HEK293T (cell line): Measurements from ENCODE around the gene SLC25A3.

Experiments
- CTCF ChIA-PET: fragments of 350-600 bp; formaldehyde crosslinking; extraction: SDS; loops from one replicate; lab custom pipeline; 2021; ENCODE audit warnings: antibody characterized with exemption, inconsistent platforms; lab: Yijun Ruan, JAX
- POLR2A ChIA-PET: fragments of 350-600 bp; formaldehyde crosslinking; extraction: SDS; loops from one replicate; lab custom pipeline; 2020; ENCODE audit warnings: antibody characterized with exemption, inconsistent platforms; lab: Yijun Ruan, JAX
- DNase-seq: peaks from one replicate; pipeline ENCODE4 v3.0.0; 2012; ENCODE audit warnings: mixed read lengths; ENCODE audit errors: extremely low spot score
- ARNT ChIP-seq: fragments of 450-650 bp; IDR thresholded peaks from 2 replicates; pipeline ENCODE4 v1.6.1; 2017; ENCODE audit warnings: mild to moderate bottlenecking
- BHLHE40 ChIP-seq: fragments of 450-650 bp; IDR thresholded peaks from 2 replicates; pipeline ENCODE4 v1.6.1; 2016; ENCODE audit warnings: mild to moderate bottlenecking, moderate library complexity, borderline replicate concordance
- CTBP1 ChIP-seq: fragments of 450-650 bp; IDR thresholded peaks from 2 replicates; pipeline ENCODE4 v1.6.1; 2016; ENCODE audit warnings: borderline replicate concordance
- ELF4 ChIP-seq: fragments of 450-650 bp; IDR thresholded peaks from 2 replicates; pipeline ENCODE4 v1.6.1; 2017; ENCODE audit warnings: antibody characterized with exemption
- FOXA1 ChIP-seq: fragments of 450-650 bp; IDR thresholded peaks from 2 replicates; pipeline ENCODE4 v1.6.1; 2016; ENCODE audit warnings: mild to moderate bottlenecking
- FOXK2 ChIP-seq: fragments of 450-650 bp; IDR thresholded peaks from 2 replicates; pipeline ENCODE4 v1.6.1; 2016; ENCODE audit warnings: mild to moderate bottlenecking
- FOXM1 ChIP-seq: fragments of 450-650 bp; IDR thresholded peaks from 2 replicates; pipeline ENCODE4 v1.6.1; 2017; ENCODE audit warnings: mild to moderate bottlenecking, borderline replicate concordance
- HDGF ChIP-seq: fragments of 450-650 bp; IDR thresholded peaks from 2 replicates; pipeline ENCODE4 v1.6.1; 2017; ENCODE audit warnings: antibody characterized with exemption, borderline replicate concordance
- L3MBTL2 ChIP-seq: fragments of 450-650 bp; conservative IDR thresholded peaks from 2 replicates; pipeline ENCODE4 v1.6.1; 2016; ENCODE audit warnings: mild to moderate bottlenecking
- LEF1 ChIP-seq: fragments of 450-650 bp; IDR thresholded peaks from 2 replicates; pipeline ENCODE4 v1.6.1; 2017; ENCODE audit warnings: mild to moderate bottlenecking, borderline replicate concordance
- NFRKB ChIP-seq: fragments of 450-650 bp; IDR thresholded peaks from 2 replicates; pipeline ENCODE4 v1.6.1; 2016; ENCODE audit warnings: mild to moderate bottlenecking, moderate library complexity
- SP1 ChIP-seq: fragments of 450-650 bp; IDR thresholded peaks from 2 replicates; pipeline ENCODE4 v1.6.1; 2017
- SUZ12 ChIP-seq: fragments of 450-650 bp; IDR thresholded peaks from 2 replicates; pipeline ENCODE4 v1.6.1; 2016; ENCODE audit warnings: mild to moderate bottlenecking
- TARDBP ChIP-seq: fragments of 450-650 bp; IDR thresholded peaks from 2 replicates; pipeline ENCODE4 v1.6.1; 2016
- ZNF384 ChIP-seq: fragments of 450-650 bp; IDR thresholded peaks from 2 replicates; pipeline ENCODE4 v1.6.1; 2016
- TF ChIP-seq, protein P1 (sequence below): fragments of 450-650 bp; IDR thresholded peaks from 2 replicates; pipeline ENCODE4 v1.6.1; 2016

SLC25A3 gene

DNA sequence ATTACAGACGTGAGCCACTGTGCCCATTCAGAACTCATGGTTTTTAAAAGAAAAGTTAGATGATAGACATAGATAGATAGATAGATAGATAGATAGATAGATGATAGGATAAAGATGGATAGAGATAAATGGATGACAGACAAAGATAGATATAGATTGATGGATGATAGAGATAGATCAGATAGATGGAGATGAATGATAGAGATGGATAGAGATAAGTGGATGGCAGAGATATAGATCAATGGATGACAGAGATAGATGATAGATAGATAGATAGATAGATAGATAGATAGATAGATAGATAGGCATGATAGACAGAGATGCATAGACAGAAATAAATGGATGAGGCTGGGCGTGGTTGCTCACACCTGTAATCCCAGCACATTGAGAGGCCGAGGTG lies 13.7 kb upstream of the SLC25A3 start:
- ChIA-PET CTCF (interaction anchor here (2.8 kb wide), 1 partner anchor 13 kb away, joined by 13 read pairs; no protein-coding TSS in a partner anchor), POLR2A (interaction anchor here (0.6 to 1.6 kb wide), 2 partner anchors 13 to 75 kb away, joined by 3 to 9 read pairs; partner anchors contain the start of gene SLC25A3)
- no peak for TF ChIP-seq ZNF384
- TF ChIP-seq NFRKB: no peak
- no peak for TF ChIP-seq L3MBTL2
- no peak for DNase-seq

DNA sequence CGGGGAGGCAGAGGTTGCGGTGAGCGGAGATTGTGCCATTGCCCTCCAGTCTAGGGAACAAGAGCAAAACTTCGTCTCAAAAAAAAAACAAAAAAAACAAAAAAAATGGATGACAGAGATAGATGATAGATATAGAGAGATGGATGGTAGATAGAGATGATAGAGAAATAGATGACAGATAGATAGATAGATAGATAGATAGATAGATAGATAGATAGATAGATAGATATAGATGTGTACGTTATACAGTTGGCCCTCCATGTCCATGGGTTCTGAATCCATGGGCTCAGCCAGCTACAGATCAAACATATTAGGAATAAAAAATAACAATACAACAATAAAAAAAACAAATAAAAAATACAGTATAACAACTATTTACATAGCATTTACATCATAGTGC lies 12.8 kb upstream of the SLC25A3 start:
- POLR2A ChIA-PET: interaction anchor here (1.3 kb wide), 1 partner anchor 13 kb away, joined by 4 read pairs; the partner anchor contains the start of gene SLC25A3
- no peak for TF ChIP-seq FOXA1
- TF ChIP-seq BHLHE40: no peak
- TF ChIP-seq ELF4: no peak
- TF ChIP-seq SUZ12: no peak
- TF ChIP-seq TARDBP: no peak
- TF ChIP-seq CTBP1: no peak
- no peak for TF ChIP-seq L3MBTL2
- no peak for TF ChIP-seq HDGF
- TF ChIP-seq ZNF384: no peak
- TF ChIP-seq, protein P1, sequence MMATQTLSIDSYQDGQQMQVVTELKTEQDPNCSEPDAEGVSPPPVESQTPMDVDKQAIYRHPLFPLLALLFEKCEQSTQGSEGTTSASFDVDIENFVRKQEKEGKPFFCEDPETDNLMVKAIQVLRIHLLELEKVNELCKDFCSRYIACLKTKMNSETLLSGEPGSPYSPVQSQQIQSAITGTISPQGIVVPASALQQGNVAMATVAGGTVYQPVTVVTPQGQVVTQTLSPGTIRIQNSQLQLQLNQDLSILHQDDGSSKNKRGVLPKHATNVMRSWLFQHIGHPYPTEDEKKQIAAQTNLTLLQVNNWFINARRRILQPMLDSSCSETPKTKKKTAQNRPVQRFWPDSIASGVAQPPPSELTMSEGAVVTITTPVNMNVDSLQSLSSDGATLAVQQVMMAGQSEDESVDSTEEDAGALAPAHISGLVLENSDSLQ: no peak
- no peak for TF ChIP-seq ARNT
- TF ChIP-seq FOXM1: no peak
- TF ChIP-seq SP1: no peak
- no peak for TF ChIP-seq FOXK2
- no peak for TF ChIP-seq LEF1
- TF ChIP-seq NFRKB: no peak
- CTCF ChIA-PET: interaction anchor here (0.7 to 2.8 kb wide), 2 partner anchors 14 to 27 kb away, joined by 3 to 13 read pairs; no protein-coding TSS in a partner anchor
- DNase-seq: no peak

DNA sequence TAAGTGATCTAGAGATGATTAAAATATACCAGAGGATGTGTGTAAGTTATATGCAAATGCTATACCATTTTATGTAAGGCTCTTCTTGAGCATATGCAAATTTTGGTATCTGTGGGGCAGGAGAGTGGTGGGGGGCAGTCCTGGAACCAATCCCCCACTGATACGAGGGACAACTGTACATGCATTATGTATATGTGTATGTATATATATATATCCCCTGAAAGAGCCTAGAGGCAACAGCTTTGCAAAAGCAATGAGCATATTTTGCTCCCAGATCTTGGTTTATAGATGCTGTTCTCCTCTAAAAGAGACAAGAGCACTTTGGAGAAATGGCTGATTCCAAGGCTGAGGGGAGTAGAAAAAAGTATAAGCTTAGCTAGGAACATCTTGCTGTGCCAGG lies 12.4 kb upstream of the SLC25A3 start:
- ChIA-PET CTCF (interaction anchor here (0.5 to 2.8 kb wide), 3 partner anchors 10 to 26 kb away, joined by 3 to 13 read pairs (median 3); no protein-coding TSS in a partner anchor), POLR2A (interaction anchor here (1.3 kb wide), 1 partner anchor 13 kb away, joined by 4 read pairs; the partner anchor contains the start of gene SLC25A3)
- TF ChIP-seq ARNT: no peak
- no peak for TF ChIP-seq L3MBTL2
- no peak for TF ChIP-seq TARDBP
- no peak for TF ChIP-seq ELF4
- no peak for TF ChIP-seq HDGF
- no peak for DNase-seq

DNA sequence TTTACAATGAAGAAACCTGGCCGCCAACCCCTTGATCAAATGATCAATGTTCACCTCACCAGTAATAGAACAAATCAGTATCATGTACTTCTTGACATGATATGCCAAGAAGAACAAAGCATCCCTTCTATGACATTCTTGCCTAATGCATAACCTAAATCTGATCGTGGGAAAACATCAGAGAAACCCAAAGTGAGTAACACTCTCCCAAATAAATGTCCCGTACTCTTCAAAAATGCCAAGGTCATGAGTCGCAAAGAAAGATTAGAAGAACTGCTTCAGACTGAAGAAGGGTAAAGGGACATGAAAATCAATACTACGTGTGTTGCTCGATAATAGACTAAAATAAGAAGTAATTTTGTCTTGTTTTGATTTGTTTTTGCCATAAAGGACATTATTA lies 11.4 kb upstream of the SLC25A3 start:
- ChIA-PET CTCF (no interaction called here), POLR2A (interaction anchor here (1.3 kb wide), 1 partner anchor 12 kb away, joined by 4 read pairs; the partner anchor contains the start of gene SLC25A3)

DNA sequence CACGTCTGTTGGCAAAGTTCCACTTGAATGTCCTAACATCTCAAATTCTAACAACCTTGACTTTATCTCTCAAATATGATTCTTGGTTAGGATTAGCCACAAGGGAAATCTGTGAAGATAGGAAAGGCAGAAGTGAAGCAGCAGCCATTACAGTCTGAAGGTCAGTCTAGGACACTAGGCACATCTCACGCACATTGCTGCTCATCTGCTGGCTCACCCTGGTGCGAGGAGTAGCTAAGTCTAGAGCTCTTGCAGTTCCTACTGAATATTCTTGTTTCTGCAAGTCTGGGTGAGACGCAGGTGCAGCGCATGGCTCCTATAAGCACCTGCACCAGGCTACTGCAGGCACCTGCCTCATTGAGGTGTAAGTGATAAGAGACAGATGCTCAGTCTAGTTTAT lies 6.4 kb upstream of the SLC25A3 start:
- no peak for DNase-seq
- ChIA-PET POLR2A (no interaction called here), CTCF (no interaction called here)
- TF ChIP-seq SP1 (no peak), ARNT (no peak), NFRKB (no peak), TARDBP (no peak), LEF1 (no peak), ELF4 (no peak), L3MBTL2 (no peak), ZNF384 (no peak), FOXA1 (no peak), CTBP1 (no peak), FOXK2 (no peak), BHLHE40 (no peak), HDGF (no peak), FOXM1 (no peak), SUZ12 (no peak)
- TF ChIP-seq, protein P1: no peak

More for the DNA sequence above, 11.4 kb upstream of the SLC25A3 start:
- DNase-seq: no peak
- TF ChIP-seq CTBP1: no peak
- TF ChIP-seq HDGF: no peak
- TF ChIP-seq FOXA1: no peak
- TF ChIP-seq ARNT: no peak
- TF ChIP-seq TARDBP: no peak

DNA sequence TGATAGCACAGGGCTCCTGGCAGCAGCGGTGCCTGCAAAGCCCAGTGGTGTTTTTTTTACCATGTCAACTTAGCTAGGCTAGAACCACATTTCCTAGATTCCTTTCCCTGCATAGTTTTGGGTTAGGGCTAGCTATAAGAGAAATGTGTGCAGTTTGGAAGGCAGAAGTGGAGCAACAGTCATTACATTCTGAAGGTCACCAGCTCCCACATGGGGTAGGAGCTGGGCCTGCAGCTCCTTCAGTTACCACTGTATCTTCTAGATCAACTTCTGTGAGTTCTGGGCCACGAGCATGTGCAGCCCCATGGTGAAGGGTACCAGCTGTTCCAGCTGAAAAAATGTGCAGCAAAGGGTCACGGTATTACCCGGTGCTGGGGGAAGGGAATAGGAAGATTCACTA lies 2.3 kb upstream of the SLC25A3 start:
- TF ChIP-seq FOXA1: no peak
- no peak for TF ChIP-seq BHLHE40
- TF ChIP-seq SP1: no peak
- no peak for TF ChIP-seq SUZ12
- TF ChIP-seq FOXM1: no peak
- TF ChIP-seq ELF4: no peak
- TF ChIP-seq, protein P1: no peak
- TF ChIP-seq TARDBP: no peak
- no peak for TF ChIP-seq L3MBTL2
- no peak for TF ChIP-seq ZNF384
- no peak for TF ChIP-seq ARNT
- TF ChIP-seq HDGF: no peak
- no peak for TF ChIP-seq FOXK2
- TF ChIP-seq LEF1: no peak
- no peak for TF ChIP-seq CTBP1
- TF ChIP-seq NFRKB: no peak
- no peak for DNase-seq
- ChIA-PET CTCF (interaction anchor here (0.7 kb wide), 1 partner anchor 10 kb away, joined by 3 read pairs; no protein-coding TSS in a partner anchor), POLR2A (no interaction called here)
